Gastrocnemius medialis (tissue), 4 donors: ENCODE measurements around the gene HNRNPA1. TPM values are rescaled to one million over a fixed set of nuclear protein-coding genes. Genes with fewer than 3 reads are reported as not detected.
A peak's percentile ranks its signal among the peaks of the same experiment; 100 is the strongest.

ENCODE experiments used
- ATAC-seq, 2 donors: fragments of 150-250 bp; one replicate each; pipeline ENCODE4 v1.9.1; 2016
- DNase-seq, 2 donors: peaks; one replicate each; pipeline ENCODE4 v3.0.0-alpha.2; 2019
- H3K27ac ChIP-seq, 4 donors: fragments of 200-600 bp; sonication (generic); 1 replicate in 1 of 4; 2 replicates in 3 of 4; pipeline ENCODE4 v1.5.1; 2016 to 2018; ENCODE audit warnings: mild to moderate bottlenecking in 2 of 4, moderate library complexity in 1 of 4
- H3K27me3 ChIP-seq, 3 donors: fragments of 200-600 bp; sonication (generic) in 2 of 3; 1 replicate in 1 of 3; 2 replicates in 2 of 3; pipeline versions ENCODE4 v1.5.1 to v1.6.0; 2016 to 2019; ENCODE audit warnings: mild to moderate bottlenecking in 1 of 3, moderate library complexity in 1 of 3
- H3K36me3 ChIP-seq, 2 donors: fragments of 200-600 bp; sonication (generic) in 1 of 2; one replicate each; pipeline ENCODE4 v1.5.1; 2017 to 2018
- H3K4me1 ChIP-seq, 2 donors: fragments of 200-600 bp; sonication (generic) in 1 of 2; one replicate each; pipeline ENCODE4 v1.5.1; 2016 to 2017; ENCODE audit warnings: mild to moderate bottlenecking in 2 of 2
- H3K4me3 ChIP-seq, 4 donors: fragments of 200-600 bp; sonication (generic) in 3 of 4; 1 replicate in 1 of 4; 2 replicates in 3 of 4; pipeline ENCODE4 v1.5.1; 2016 to 2019; ENCODE audit warnings: mild to moderate bottlenecking in 2 of 4
- H3K9me3 ChIP-seq, 3 donors: fragments of 200-600 bp; sonication (generic) in 2 of 3; 1 replicate in 1 of 3; 2 replicates in 2 of 3; pipeline ENCODE4 v1.5.1; 2016 to 2019
- CTCF ChIP-seq, 5 experiments: fragments of 450-650 bp in 3 of 5; fragments of 200-600 bp in 2 of 5; sonication (generic) in 2 of 5; IDR thresholded peaks in 4 of 5; conservative IDR thresholded peaks in 1 of 5; 1 replicate in 4 of 5; 2 replicates in 1 of 5; pipeline ENCODE4 v1.5.1; 2016 to 2019; ENCODE audit warnings: antibody characterized with exemption in 5 of 5, mild to moderate bottlenecking in 3 of 5, moderate library complexity in 3 of 5
- POLR2A ChIP-seq, 2 donors: fragments of 450-650 bp; IDR thresholded peaks; one replicate each; pipeline ENCODE4 v1.6.1; 2017; ENCODE audit warnings: antibody characterized with exemption in 2 of 2, mild to moderate bottlenecking in 2 of 2, moderate library complexity in 2 of 2
- in situ Hi-C, 4 donors: fragments of 200-750 bp; cut with MboI; loops; one replicate each; pipeline versions ENCODE4 v1.15.0 to v1.8.0; 2017; ENCODE audit warnings: low sequenced_read_pairs in 4 of 4
- intact Hi-C: fragments of 100-400 bp; cut with DNase I; formaldehyde crosslinking; loops from one replicate; pipeline ENCODE4 v1.15.1; 2023; ENCODE audit warnings: low total_unique reads
- total RNA-seq, 4 donors: library from RNA; depleted of rRNA; stranded (reverse); fragments of >200 nt; gene quantifications; one replicate each; pipeline versions ENCODE4 v1.1.0 to v1.2.3, GENCODE V29; 2016

HNRNPA1 gene
- total RNA-seq, 4 donors from 2014 or later = 146 to 412 (median 186) TPM

DNA sequence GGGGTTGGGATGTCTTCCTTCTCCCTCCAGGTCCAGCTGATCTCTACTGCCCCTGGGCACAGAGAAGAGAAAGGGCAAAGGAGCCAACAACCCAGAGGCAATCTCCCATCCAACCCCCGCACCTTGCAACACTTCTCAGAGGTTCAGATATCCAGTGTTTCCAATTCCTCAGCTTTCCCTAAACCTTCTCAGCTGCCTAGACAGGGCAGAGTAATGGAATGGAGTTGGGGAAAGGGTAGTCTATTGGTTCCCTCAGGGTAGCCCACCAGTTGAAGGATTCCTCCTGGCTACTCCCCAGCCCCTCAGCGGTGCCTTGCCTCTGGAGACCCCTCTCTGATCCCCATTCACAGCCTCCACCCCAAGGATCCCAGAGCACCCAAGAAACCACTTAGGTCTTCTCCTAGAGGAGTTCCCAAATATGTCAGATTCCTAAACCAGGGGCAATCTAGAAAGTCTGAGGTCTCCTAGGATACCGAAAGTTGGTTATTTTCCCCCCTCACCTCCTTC is 19.8 kb downstream of the HNRNPA1 start:
- H3K4me1 ChIP-seq = peaks cover 17 to 24% of the 10 kb centered on the region in 2 donors
- H3K9me3 ChIP-seq = no peaks in the 10 kb centered on the region
- in situ Hi-C loops = no loop called here
- H3K4me3 ChIP-seq = peak overlapping the region; percentile 30 to 44 (median 43)
- DNase-seq = no peak
- peak overlapping the region in 2 of 4 donors; percentile 55 to 61 for H3K27ac ChIP-seq
- TF ChIP-seq POLR2A (IDR thresholded peaks at IDR 0.05) = no peak
- no peak for TF ChIP-seq CTCF (IDR thresholded peaks at IDR 0.05 in 4 of 5, conservative IDR thresholded peaks at IDR 0.05 in 1 of 5)
- intact Hi-C loops = no loop called here
- no peaks in the 10 kb centered on the region for H3K27me3 ChIP-seq
- ATAC-seq = peak in 1 of 2 donors; percentile 53
- H3K36me3 ChIP-seq = no peaks in the 10 kb centered on the region

GRCh38 chr12:54300732-54301427 is 20.4 kb downstream of the HNRNPA1 start, which contains the start of gene NFE2:
Gene NFE2 (minus strand): TSS chr12:54301015. CDS start chr12:54295248, 5,767 bp downstream.
- DNase-seq = peak; percentile 37 to 58
- H3K27me3 ChIP-seq = no peaks in the 10 kb centered on the region
- in situ Hi-C loops = no loop called here
- peak within 1 kb of the TSS; percentile 0 to 61 (median 36) for H3K27ac ChIP-seq
- H3K9me3 ChIP-seq = no peaks in the 10 kb centered on the region
- TF ChIP-seq CTCF (IDR thresholded peaks at IDR 0.05 in 4 of 5, conservative IDR thresholded peaks at IDR 0.05 in 1 of 5) (no peak), POLR2A (IDR thresholded peaks at IDR 0.05) (peak in 1 of 2 donors; percentile 17)
- H3K36me3 ChIP-seq = no peaks in the 10 kb centered on the region
- H3K4me3 ChIP-seq = peak within 1 kb of the TSS; percentile 30 to 44 (median 43)
- peak; percentile 62 to 74 for ATAC-seq
- intact Hi-C loops = no loop called here
- H3K4me1 ChIP-seq = peaks cover 17 to 24% of the 10 kb centered on the region in 2 donors

- H3K4me1 ChIP-seq = peaks cover 17 to 24% of the 10 kb centered on the region in 2 donors
- in situ Hi-C loops (no loop called here), intact Hi-C loops (no loop called here)
- H3K27ac ChIP-seq = peak overlapping the region in 2 of 4 donors; percentile 55 to 61
- no peaks in the 10 kb centered on the region for H3K27me3 ChIP-seq
- no peak for ATAC-seq
- H3K36me3 ChIP-seq = no peaks in the 10 kb centered on the region
- DNase-seq = no peak
- TF ChIP-seq POLR2A (IDR thresholded peaks at IDR 0.05) = no peak
- TF ChIP-seq CTCF (IDR thresholded peaks at IDR 0.05 in 4 of 5, conservative IDR thresholded peaks at IDR 0.05 in 1 of 5) = no peak
- no peaks in the 10 kb centered on the region for H3K9me3 ChIP-seq
- H3K4me3 ChIP-seq = no peak overlapping the region
Measured at GRCh38 chr12:54301428-54302048, 21.0 kb downstream of the HNRNPA1 start.

DNA sequence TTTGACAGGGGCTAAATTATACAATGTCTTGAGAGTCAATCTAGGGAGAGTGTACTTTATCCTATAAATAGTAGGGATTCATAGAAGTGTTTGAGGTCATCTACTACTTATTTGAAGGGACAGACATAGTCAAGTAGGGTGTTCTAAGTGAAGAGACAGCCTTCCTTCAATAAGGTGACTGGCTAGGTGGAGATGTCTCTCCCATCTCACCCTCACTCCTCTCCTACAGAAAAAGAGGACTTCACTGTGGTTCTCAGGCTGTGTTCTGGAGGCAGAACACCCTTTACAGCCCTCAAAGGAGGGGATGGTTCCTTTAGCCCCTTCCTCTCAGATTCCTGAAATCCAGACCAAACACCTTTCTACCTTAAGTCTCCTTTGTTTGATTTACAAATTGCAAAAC is 23.1 kb downstream of the HNRNPA1 start:
- no peak for TF ChIP-seq POLR2A (IDR thresholded peaks at IDR 0.05)
- TF ChIP-seq CTCF (IDR thresholded peaks at IDR 0.05 in 4 of 5, conservative IDR thresholded peaks at IDR 0.05 in 1 of 5) = no peak
- ATAC-seq = no peak
- H3K4me1 ChIP-seq = peaks cover 17 to 24% of the 10 kb centered on the region in 2 donors
- no peaks in the 10 kb centered on the region for H3K27me3 ChIP-seq
- H3K36me3 ChIP-seq = no peaks in the 10 kb centered on the region
- intact Hi-C loops = no loop called here
- DNase-seq = no peak
- no peaks in the 10 kb centered on the region for H3K9me3 ChIP-seq
- H3K4me3 ChIP-seq = no peak overlapping the region
- H3K27ac ChIP-seq = peak overlapping the region in 1 of 4 donors; percentile 32
- in situ Hi-C loops = no loop called here
